Stomach (tissue), 4 donors: ENCODE results near the gene PIEZO1.

Experiments
- CTCF ChIP-seq, 7 experiments: fragments of 450-650 bp in 4 of 7; fragments of 200-600 bp in 3 of 7; sonication (generic) in 3 of 7; IDR thresholded peaks; one replicate each; pipeline ENCODE4 v1.5.1; 2016 to 2019; ENCODE audit warnings: antibody characterized with exemption in 7 of 7, control low read depth in 2 of 7, mild to moderate bottlenecking in 1 of 7
- EP300 ChIP-seq: sonication (generic); formaldehyde crosslinking; IDR thresholded peaks from one replicate; pipeline ENCODE4 v1.6.1; 2017; ENCODE audit warnings: antibody characterized with exemption
- POLR2A ChIP-seq, 4 donors: fragments of 450-650 bp; IDR thresholded peaks; one replicate each; pipeline ENCODE4 v1.6.1; 2016; ENCODE audit warnings: antibody characterized with exemption in 4 of 4, control low read depth in 2 of 4, mild to moderate bottlenecking in 1 of 4, moderate library complexity in 1 of 4
- POLR2AphosphoS5 ChIP-seq, 3 donors: sonication (generic); formaldehyde crosslinking; IDR thresholded peaks; one replicate each; pipeline ENCODE4 v1.6.1; 2016; ENCODE audit warnings: antibody characterized with exemption in 3 of 3

GRCh38 chr16:88739139-88739976, 45.7 kb downstream of the PIEZO1 start:
- TF ChIP-seq POLR2A (IDR thresholded peaks at IDR 0.05) (no peak), CTCF (IDR thresholded peaks at IDR 0.05) (no peak), EP300 (no peak), POLR2AphosphoS5 (IDR thresholded peaks at IDR 0.05) (no peak)
